HCT116 (cell line): Measurements from ENCODE around the gene KCNJ14. TPM values are rescaled to one million over a fixed set of nuclear protein-coding genes. Genes with fewer than 3 reads are reported as not detected.
"Not testable (repeated sequence)": the region's sequence is repeated elsewhere in the genome, so short reads cannot be mapped to it uniquely, and the experiment has no call there.

Experiments
- ATAC-seq: fragments of 200-7000 bp; cut with Tn5 transposase; 2 replicates; pipeline ENCODE4 v1.9.1; 2020; ENCODE audit warnings: mild to moderate bottlenecking, moderate library complexity
- BruUV-seq: library from RNA; stranded (reverse); fragments of 400-500 nt; replicated peaks from 2 replicates; lab custom pipeline; 2021; lab: Mats Ljungman, UMichigan
- CTCF ChIA-PET: fragments of 300-600 bp; sonication (Branson Sonifier 250); formaldehyde crosslinking; loops from one replicate; lab custom pipeline; 2021; ENCODE audit warnings: antibody characterized with exemption; lab: Charles Lee
- POLR2A ChIA-PET: fragments of 300-600, 350-600 bp; sonication (Branson Sonifier 250); formaldehyde crosslinking; loops from one replicate; lab custom pipeline; 2021; ENCODE audit warnings: antibody characterized with exemption; lab: Charles Lee
- RAD21 ChIA-PET, 2 experiments: fragments of 300-600 bp; sonication (Branson Sonifier 250); formaldehyde crosslinking; loops; one replicate each; lab custom pipeline; 2023; ENCODE audit warnings: low total read pairs in 2 of 2; ENCODE audit not compliant: uncharacterized antibody in 2 of 2, unreplicated experiment in 2 of 2, low non-redundant PET in 1 of 2; lab: Charles Lee
- DNase-seq: peaks from one replicate; pipeline ENCODE4 v3.0.0-alpha.2; 2010; ENCODE audit warnings: low read depth, low spot score
- H2AFZ ChIP-seq: fragments of 200-600 bp; shearing (Covaris generic), sonication (generic); 2 replicates; pipeline ENCODE4 v1.6.1; 2017; ENCODE audit warnings: low read depth, mixed run types, mixed read lengths, antibody characterized with exemption, low read length; ENCODE audit not compliant: poor library complexity, severe bottlenecking
- H3K27ac ChIP-seq: 2 replicates; pipeline ENCODE4 v1.5.1; 2012; ENCODE audit warnings: low read depth, low read length
- H3K27me3 ChIP-seq: fragments of 200-600 bp; sonication (generic); 2 replicates; pipeline ENCODE4 v1.6.1; 2016; ENCODE audit warnings: mixed run types, low read length, mixed read lengths; ENCODE audit not compliant: insufficient read depth
- H3K36me3 ChIP-seq, 2 experiments: fragments of 200-500 bp in 1 of 2; fragments of 200-600 bp in 1 of 2; sonication (Bioruptor generic) in 1 of 2; sonication (generic) in 1 of 2; 2 replicates each; pipeline versions ENCODE4 v1.5.1 to v1.6.1; 2014 to 2016; ENCODE audit warnings: low read length in 2 of 2, inconsistent platforms in 1 of 2, mixed read lengths in 1 of 2, mixed run types in 1 of 2; ENCODE audit not compliant: insufficient read depth in 2 of 2, control insufficient read depth in 1 of 2
- H3K4me1 ChIP-seq, 2 experiments: fragments of 200-600 bp in 1 of 2; sonication (generic) in 1 of 2; 2 replicates each; pipeline versions ENCODE4 v1.5.1 to v1.6.1; 2012 to 2017; ENCODE audit warnings: low read length in 2 of 2, inconsistent platforms in 1 of 2, mild to moderate bottlenecking in 1 of 2, mixed read lengths in 1 of 2, mixed run types in 1 of 2, moderate library complexity in 1 of 2; ENCODE audit not compliant: insufficient read depth in 2 of 2, control insufficient read depth in 1 of 2
- H3K4me2 ChIP-seq: fragments of 200-600 bp; sonication (generic); 2 replicates; pipeline ENCODE4 v1.6.1; 2017; ENCODE audit warnings: mixed run types, low read length, mixed read lengths
- H3K4me3 ChIP-seq, 2 experiments: fragments of 200-600 bp in 1 of 2; sonication (generic) in 1 of 2; replicated peaks in 1 of 2; 2 replicates each; pipeline ENCODE4 v1.5.1; 2011 to 2016; ENCODE audit warnings: low read length in 2 of 2, control low read depth in 1 of 2, low read depth in 1 of 2, mild to moderate bottlenecking in 1 of 2, mixed read lengths in 1 of 2, mixed run types in 1 of 2
- H3K79me2 ChIP-seq: fragments of 200-600 bp; sonication (generic); 2 replicates; pipeline ENCODE4 v1.6.1; 2017; ENCODE audit warnings: mild to moderate bottlenecking, mixed run types, low read length, moderate library complexity, mixed read lengths; ENCODE audit not compliant: insufficient read depth
- H3K9ac ChIP-seq: fragments of 200-600 bp; sonication (generic); 2 replicates; pipeline ENCODE4 v1.6.1; 2016; ENCODE audit warnings: low read length, mixed read lengths
- H3K9me2 ChIP-seq: fragments of 200-600 bp; sonication (generic), shearing (Covaris generic); 2 replicates; pipeline ENCODE4 v1.6.1; 2017; ENCODE audit warnings: mixed run types, mild to moderate bottlenecking, moderate library complexity; ENCODE audit not compliant: insufficient read depth
- H3K9me3 ChIP-seq, 2 experiments: fragments of 200-500 bp in 1 of 2; fragments of 200-600 bp in 1 of 2; sonication (Bioruptor generic) in 1 of 2; sonication (generic) in 1 of 2; 2 replicates each; pipeline ENCODE4 v1.6.1; 2014 to 2017; ENCODE audit warnings: low read length in 2 of 2, mixed read lengths in 2 of 2, inconsistent platforms in 1 of 2, low read depth in 1 of 2, mild to moderate bottlenecking in 1 of 2, mixed run types in 1 of 2, moderate library complexity in 1 of 2; ENCODE audit not compliant: control insufficient read depth in 1 of 2, insufficient read depth in 1 of 2
- H4K20me1 ChIP-seq: fragments of 200-600 bp; sonication (generic), shearing (Covaris generic); 2 replicates; pipeline ENCODE4 v1.6.1; 2017; ENCODE audit warnings: mixed run types, mild to moderate bottlenecking, moderate library complexity; ENCODE audit not compliant: insufficient read depth
- CBX3 ChIP-seq: IDR thresholded peaks from 2 replicates; pipeline ENCODE4 v1.6.1; 2012; ENCODE audit warnings: low read depth
- EZH2phosphoT487 ChIP-seq: fragments of 200-600 bp; IDR thresholded peaks from 2 replicates; pipeline ENCODE4 v1.6.1; 2018; ENCODE audit warnings: antibody characterized with exemption, borderline replicate concordance
- FOSL1 ChIP-seq: IDR thresholded peaks from 2 replicates; pipeline ENCODE4 v1.6.1; 2012; ENCODE audit warnings: low read depth
- POLR2AphosphoS5 ChIP-seq: IDR thresholded peaks from 2 replicates; pipeline ENCODE4 v1.6.1; 2011; ENCODE audit warnings: mild to moderate bottlenecking, low read depth, low read length, moderate library complexity
- RAD21 ChIP-seq: IDR thresholded peaks from 2 replicates; pipeline ENCODE4 v1.6.1; 2012; ENCODE audit warnings: low read depth, mild to moderate bottlenecking
- REST ChIP-seq: IDR thresholded peaks from 2 replicates; pipeline ENCODE4 v1.6.1; 2012; ENCODE audit warnings: low read depth
- SIN3A ChIP-seq: IDR thresholded peaks from 2 replicates; pipeline ENCODE4 v1.6.1; 2012; ENCODE audit warnings: low read depth
- SP1 ChIP-seq: IDR thresholded peaks from 2 replicates; pipeline ENCODE4 v1.6.1; 2012; ENCODE audit warnings: low read depth
- SRF ChIP-seq: IDR thresholded peaks from 2 replicates; pipeline ENCODE4 v1.6.1; 2012; ENCODE audit warnings: low read depth
- TCF7L2 ChIP-seq: IDR thresholded peaks from 2 replicates; pipeline ENCODE4 v1.7.0; 2011; ENCODE audit warnings: borderline replicate concordance, inconsistent platforms; ENCODE audit not compliant: insufficient read depth, insufficient read length; ENCODE audit errors: extremely low read depth
- ZFX ChIP-seq: fragments of 450-650 bp; IDR thresholded peaks from 2 replicates; pipeline ENCODE4 v1.6.1; 2017
- intact Hi-C: fragments of 100-400 bp; cut with micrococcal nuclease; formaldehyde crosslinking; loops from 2 replicates; pipeline ENCODE4 v1.10.0; 2022
- total RNA-seq: library from RNA; stranded (reverse); gene quantifications from one replicate; pipeline ENCODE4 v1.2.1, GENCODE V29; 2021; ENCODE audit not compliant: unreplicated experiment

Gene KCNJ14
- total RNA-seq, 1 experiment from 2014 or later, result 2.5 TPM

DNA sequence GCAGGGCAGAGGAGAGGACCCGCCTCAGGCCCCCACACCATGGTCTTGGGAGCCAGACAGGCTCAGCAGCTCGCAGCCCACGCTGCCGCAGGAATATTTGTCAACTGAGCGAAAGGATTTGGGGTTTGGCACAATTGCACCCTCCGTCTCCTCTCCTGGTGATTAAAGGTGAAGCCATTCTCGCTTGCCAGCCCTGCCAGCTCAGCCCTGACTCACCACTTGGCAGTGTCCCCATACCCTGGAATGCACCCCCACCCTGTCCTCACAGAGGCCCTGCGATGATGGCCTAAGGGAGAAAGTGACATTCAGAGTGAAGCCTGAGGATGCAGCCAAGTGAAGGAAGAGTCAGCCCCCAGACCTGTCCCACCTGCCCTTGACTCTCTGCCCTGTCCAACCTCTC lies 32.6 kb downstream of the KCNJ14 start:
- no peak overlapping the region for H2AFZ ChIP-seq
- peaks cover 2 to 9% of the 10 kb centered on the region in 2 experiments; a peak in 1 of 4 replicates for H3K36me3 ChIP-seq
- no peaks in the 10 kb centered on the region for H4K20me1 ChIP-seq
- CTCF ChIA-PET, result interaction anchor here (0.7 to 4.7 kb wide), 5 partner anchors 18 to 121 kb away, joined by 3 to 65 read pairs (median 4); no protein-coding TSS in a partner anchor
- no peaks in the 10 kb centered on the region for H3K9me2 ChIP-seq
- peak; percentile 90 for DNase-seq
- no TSS peak for BruUV-seq
- peak overlapping the region; percentile 97 for H3K27ac ChIP-seq
- intact Hi-C loops, result loop anchor here (2.0 kb wide), 1 partner anchor 19 kb away; the partner anchor contains the start of gene CYTH2
- ATAC-seq, result peak; percentile 40
- H3K9ac ChIP-seq, result peak overlapping the region; percentile 97
- H3K9me3 ChIP-seq, result no peaks in the 10 kb centered on the region
- RAD21 ChIA-PET, result interaction anchor here (0.6 to 1.4 kb wide), 7 partner anchors 8 to 124 kb away, joined by 3 to 5 read pairs (median 3); partner anchors contain the start of genes SYNGR4 (in 1 of the 2) and TMEM143 (in 1 of the 2)
- peaks cover 57 to 85% of the 10 kb centered on the region in 2 experiments for H3K4me1 ChIP-seq
- H3K4me2 ChIP-seq, result peak overlapping the region; percentile 100
- no peaks in the 10 kb centered on the region for H3K27me3 ChIP-seq
- POLR2A ChIA-PET, result interaction anchor here (0.7 to 1.4 kb wide), 6 partner anchors 14 to 131 kb away, joined by 3 to 6 read pairs (median 4); partner anchors contain the start of genes RPL18 and SPHK2
- TF ChIP-seq EZH2phosphoT487 (no peak), FOSL1 (no peak), RAD21 (no peak), REST (no peak), SIN3A (no peak), CBX3 (no peak), TCF7L2 (peak; percentile 62), ZFX (no peak), SP1 (no peak), SRF (no peak), POLR2AphosphoS5 (peak; percentile 86)
- TF ChIP-seq, all 23 proteins: peak for 2
- peak overlapping the region; percentile 39 to 53 for H3K4me3 ChIP-seq
- peaks cover 30% of the 10 kb centered on the region for H3K79me2 ChIP-seq

GRCh38 chr19:48488478-48488877 lies 33.1 kb downstream of the KCNJ14 start:
- Histone ChIP-seq H3K4me2 (peak overlapping the region; percentile 100), H3K4me3 (peak overlapping the region; percentile 35 to 53), H3K27ac (peak overlapping the region; percentile 97), H3K79me2 (peaks cover 30% of the 10 kb centered on the region), H3K9ac (peak overlapping the region; percentile 97), H3K4me1 (peaks cover 57 to 82% of the 10 kb centered on the region in 2 experiments)
- ChIA-PET CTCF (interaction anchor here (0.7 to 4.7 kb wide), 4 partner anchors 17 to 120 kb away, joined by 3 to 65 read pairs (median 12); no protein-coding TSS in a partner anchor), RAD21 (interaction anchor here (0.5 to 1.4 kb wide), 2 partner anchors 14 to 96 kb away, joined by 3 read pairs; no protein-coding TSS in a partner anchor), POLR2A (interaction anchor here (1.2 to 1.4 kb wide), 2 partner anchors 18 to 88 kb away, joined by 4 to 6 read pairs; no protein-coding TSS in a partner anchor)
- not testable (repeated sequence) for H3K9me2 ChIP-seq, H3K9me3 ChIP-seq, BruUV-seq, H2AFZ ChIP-seq, H3K27me3 ChIP-seq, H4K20me1 ChIP-seq, DNase-seq, H3K36me3 ChIP-seq, ATAC-seq
- intact Hi-C loops, result loop anchor here (2.0 kb wide), 1 partner anchor 20 kb away; the partner anchor contains the start of gene CYTH2
